GM12801 (cell line): ENCODE measurements around the gene DIDO1.

ENCODE experiments used
- TF ChIP-seq, protein P1 (sequence below): IDR thresholded peaks from one replicate; pipeline ENCODE4 v1.5.1; 2011; ENCODE audit warnings: control low read depth; ENCODE audit not compliant: insufficient read length; ENCODE audit errors: extremely low read depth

DIDO1 gene

DNA sequence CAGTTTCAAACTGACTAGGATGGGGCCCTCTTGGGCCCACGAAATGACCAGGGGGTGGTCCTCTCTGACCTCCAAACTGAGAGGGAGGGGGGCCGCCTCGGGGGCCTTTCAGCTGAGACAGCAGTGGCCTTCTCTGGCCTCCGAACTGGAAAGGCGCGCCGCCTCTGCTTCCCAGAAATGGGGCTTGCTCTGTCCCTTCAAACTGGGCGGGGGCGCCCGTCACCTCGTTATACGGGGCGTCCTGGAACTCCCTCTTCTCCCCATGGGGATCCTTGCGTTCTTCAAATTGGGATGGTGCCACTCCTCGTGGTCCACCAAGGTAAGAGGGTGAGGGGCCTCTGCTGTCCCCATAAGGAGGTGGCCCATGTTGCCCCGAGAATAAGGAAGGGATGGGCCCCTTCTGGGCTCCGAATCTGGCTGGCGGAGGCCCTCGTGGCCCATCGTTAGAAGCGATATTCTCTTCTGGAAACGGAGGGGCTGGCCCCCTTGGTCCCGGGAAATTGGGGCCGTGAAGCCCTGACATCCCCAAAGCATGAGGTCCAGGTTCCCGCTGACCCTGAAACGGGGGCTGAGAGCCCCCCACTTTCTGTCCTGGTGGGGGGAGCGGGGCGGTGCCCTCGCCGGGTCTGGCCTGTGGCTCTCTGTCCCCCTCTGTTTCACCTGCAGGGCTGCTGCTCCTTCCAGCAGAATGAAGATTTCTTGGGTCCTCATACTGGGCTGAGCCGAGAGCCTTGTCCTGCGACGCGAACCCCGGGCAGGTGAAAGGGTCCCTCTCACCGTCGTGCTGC lies 46.0 kb downstream of the DIDO1 start:
- TF ChIP-seq, protein P1, sequence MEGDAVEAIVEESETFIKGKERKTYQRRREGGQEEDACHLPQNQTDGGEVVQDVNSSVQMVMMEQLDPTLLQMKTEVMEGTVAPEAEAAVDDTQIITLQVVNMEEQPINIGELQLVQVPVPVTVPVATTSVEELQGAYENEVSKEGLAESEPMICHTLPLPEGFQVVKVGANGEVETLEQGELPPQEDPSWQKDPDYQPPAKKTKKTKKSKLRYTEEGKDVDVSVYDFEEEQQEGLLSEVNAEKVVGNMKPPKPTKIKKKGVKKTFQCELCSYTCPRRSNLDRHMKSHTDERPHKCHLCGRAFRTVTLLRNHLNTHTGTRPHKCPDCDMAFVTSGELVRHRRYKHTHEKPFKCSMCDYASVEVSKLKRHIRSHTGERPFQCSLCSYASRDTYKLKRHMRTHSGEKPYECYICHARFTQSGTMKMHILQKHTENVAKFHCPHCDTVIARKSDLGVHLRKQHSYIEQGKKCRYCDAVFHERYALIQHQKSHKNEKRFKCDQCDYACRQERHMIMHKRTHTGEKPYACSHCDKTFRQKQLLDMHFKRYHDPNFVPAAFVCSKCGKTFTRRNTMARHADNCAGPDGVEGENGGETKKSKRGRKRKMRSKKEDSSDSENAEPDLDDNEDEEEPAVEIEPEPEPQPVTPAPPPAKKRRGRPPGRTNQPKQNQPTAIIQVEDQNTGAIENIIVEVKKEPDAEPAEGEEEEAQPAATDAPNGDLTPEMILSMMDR: no peak

DNA sequence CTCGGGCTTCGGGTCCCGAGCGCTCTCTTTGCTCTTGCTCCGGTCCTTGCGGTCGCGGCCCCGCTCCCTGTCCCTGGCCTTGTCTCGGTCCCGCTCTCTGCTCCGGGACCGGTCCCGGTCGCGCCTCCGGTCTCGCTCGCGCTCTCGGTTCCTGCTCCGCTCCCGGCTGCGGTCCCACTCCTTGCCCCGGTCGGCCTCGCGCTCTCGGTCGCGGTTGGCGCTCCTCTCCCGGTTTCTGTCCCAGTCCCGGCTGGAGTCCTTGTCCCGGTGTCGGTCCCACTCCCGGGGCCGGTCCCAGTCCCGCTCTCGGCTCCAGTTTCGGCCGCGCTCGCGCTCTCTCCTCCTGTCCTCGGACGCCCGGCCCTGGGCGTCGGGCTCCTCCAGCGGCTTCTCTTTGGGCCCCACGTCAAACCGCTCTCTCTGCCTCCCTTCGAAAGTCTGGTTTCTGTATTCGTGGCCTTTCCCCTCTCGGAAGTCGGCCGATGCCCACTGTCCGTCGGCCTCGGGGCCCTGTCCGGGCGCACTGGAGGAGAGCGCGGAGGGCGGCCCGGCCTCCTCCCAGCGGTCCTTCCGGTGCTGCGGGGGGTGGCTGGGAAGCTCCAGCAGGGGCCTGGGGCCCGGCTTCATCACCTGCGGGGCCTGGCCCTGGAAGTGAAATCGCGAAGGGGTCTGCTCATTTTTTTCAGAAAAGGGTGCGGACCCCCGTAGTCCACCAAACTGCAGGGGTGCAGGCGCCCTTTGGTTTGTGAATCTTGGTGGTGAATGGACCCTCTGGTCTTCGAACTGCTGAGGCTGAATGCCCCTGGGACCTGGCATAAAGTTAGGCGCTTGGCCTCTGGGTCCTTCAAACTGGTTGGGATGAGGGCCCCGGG lies 46.8 kb downstream of the DIDO1 start:
- TF ChIP-seq, protein P1: no peak

DNA sequence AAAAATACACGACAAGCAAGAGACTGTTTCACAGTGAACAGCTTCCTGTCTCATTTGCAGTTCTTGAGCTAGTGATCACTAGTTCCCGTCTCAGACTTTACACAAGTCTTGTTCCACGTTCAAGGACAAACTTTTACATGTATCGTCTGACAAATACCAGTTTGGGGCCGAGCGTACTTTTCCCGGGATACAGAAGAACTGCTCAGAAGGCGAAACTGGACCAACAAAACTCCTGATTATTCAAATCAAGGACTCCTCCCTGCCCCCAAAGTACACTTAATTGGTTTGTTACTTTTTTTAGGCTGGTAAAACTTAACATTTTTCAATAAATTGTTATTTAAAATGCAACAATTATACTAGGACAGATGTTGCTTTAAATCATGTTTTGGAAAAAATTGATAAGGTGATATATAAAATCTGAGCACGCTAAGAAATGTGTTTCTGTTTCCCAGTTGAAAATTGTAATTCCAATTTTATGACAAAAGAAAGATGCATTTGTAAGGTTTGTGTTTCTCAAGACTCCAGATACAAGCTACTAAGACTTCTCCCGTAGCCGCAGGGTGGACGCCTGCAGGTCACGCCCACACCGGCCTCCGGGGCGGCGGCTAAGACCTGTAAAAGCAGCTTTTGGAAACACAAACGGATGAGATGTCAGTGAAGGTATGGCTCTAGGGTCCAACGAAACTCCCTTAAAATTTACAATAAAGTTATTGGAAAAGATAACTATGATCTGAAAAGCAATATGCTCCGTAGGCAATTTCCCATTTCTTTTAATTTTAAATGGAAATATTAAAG lies 47.9 kb downstream of the DIDO1 start:
- TF ChIP-seq, protein P1: no peak

DNA sequence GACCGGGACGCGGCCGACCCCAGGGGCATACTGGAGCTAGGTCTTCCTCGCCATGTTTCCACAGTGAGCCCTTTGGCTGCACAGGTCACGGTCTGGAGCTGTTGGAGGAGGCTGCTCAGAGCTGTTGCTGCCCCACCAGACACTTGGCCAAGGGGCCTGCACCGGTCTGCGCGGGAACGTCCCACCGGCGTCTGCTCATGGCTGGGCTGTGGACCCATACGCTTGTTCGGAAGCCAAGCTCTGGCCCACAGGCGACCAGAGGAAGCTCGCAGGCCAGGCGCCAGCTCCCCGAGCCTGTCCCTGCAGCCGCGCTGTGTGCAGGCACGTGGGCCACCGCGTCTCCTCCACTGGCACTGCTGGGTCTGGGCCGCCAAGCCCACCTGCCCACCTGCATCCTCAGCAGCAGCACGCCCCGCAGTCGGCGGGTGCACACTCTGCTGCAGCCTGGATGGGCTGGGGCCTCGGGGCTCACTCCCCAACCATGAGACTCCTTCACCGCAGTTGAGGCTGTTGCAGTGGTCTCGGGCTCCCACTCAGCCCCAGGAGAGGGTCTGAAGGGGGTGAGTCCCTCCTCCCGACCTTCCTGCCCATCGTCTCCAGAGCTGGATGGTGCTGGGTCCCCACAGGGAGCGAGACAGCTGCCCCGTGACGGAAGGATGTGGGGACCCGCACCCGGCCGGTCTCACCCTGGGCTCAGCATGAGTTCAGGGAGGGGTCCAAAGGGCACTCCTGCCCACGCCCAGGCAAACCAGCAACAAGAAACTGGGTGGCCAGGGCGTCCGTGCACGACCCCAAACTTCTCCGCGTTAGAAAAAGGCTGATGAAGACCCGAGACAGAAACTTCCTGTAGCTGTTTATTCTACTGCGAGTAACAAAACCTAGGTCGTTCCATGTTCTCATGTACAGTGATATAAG lies 49.1 kb downstream of the DIDO1 start:
- TF ChIP-seq, protein P1: no peak

DNA sequence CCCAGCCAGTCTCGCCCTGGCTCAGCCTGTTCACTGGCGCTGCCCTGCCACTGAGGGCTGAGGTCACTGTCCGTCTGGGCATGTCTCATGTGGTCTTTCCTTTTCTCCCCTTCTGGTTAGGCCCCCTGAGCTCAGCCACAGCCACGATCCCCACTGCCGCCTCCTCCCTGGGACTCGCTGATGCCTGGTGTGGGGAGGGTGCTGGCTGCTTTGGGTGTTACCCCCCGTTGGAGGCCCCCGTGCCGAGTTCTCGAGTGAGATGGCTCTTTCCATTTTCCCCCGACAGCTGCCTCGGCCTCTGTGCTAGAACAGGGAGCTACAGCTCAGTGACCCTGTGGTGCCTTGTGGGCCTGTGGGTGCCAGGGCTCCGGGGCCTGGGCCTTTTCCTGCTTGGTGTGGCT lies 49.8 kb downstream of the DIDO1 start:
- TF ChIP-seq, protein P1: no peak

DNA sequence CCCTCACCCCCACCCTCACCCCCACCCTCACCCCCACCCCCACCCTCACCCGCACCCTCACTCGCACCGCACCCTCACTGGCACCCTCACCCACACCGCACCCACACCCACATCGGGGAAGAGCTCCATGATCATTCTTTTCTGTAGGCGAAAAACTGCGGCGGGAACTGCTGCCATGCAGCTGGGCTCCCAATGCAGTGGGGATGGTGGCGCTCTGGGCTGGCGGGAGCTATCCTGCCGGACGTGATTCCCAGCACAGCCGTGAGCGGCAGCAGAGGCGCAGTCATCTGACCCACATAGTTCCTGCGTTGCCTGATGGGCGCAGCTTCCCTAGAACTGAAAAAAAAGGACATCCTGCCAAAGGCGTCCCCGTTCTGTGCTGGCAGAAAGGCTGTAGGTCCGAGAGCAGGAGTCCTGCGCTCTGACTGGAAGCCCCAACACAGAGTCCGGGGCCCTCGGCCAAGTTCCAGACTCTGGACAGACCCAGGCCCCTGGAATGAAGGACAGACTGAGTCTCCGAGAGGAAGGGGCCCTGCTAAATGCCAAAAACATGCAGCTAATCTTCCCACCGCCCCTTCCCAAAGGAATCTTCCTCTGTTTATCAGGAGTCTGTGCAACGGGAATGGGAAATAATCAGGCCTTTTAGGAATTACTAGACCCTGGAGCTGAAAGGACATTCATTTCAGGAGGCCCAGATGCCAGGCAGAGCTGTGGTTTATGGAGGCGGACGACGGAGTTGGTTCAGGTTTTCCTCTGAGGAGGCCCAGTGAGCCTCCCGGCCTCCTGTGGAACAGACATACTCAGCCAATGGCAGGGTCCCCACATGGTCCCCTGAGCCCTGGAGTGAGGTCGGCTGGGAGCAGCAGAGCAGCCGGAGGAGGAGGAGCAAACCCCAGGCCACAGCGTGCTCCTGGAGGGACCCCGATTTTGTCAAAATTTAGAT lies 50.6 kb downstream of the DIDO1 start:
- TF ChIP-seq, protein P1: no peak
